HCT116 (cell line): ENCODE results near the gene LTB4R2. TPM values are rescaled to one million over a fixed set of nuclear protein-coding genes. Genes with fewer than 3 reads are reported as not detected.

Experiments
- ATAC-seq: fragments of 200-7000 bp; cut with Tn5 transposase; 2 replicates; pipeline ENCODE4 v1.9.1; 2020; ENCODE audit warnings: mild to moderate bottlenecking, moderate library complexity
- BruUV-seq: library from RNA; stranded (reverse); fragments of 400-500 nt; replicated peaks from 2 replicates; lab custom pipeline; 2021; lab: Mats Ljungman, UMichigan
- CTCF ChIA-PET: fragments of 300-600 bp; sonication (Branson Sonifier 250); formaldehyde crosslinking; loops from one replicate; lab custom pipeline; 2021; ENCODE audit warnings: antibody characterized with exemption; lab: Charles Lee
- POLR2A ChIA-PET: fragments of 300-600, 350-600 bp; sonication (Branson Sonifier 250); formaldehyde crosslinking; loops from one replicate; lab custom pipeline; 2021; ENCODE audit warnings: antibody characterized with exemption; lab: Charles Lee
- RAD21 ChIA-PET, 2 experiments: fragments of 300-600 bp; sonication (Branson Sonifier 250); formaldehyde crosslinking; loops; one replicate each; lab custom pipeline; 2023; ENCODE audit warnings: low total read pairs in 2 of 2; ENCODE audit not compliant: uncharacterized antibody in 2 of 2, unreplicated experiment in 2 of 2, low non-redundant PET in 1 of 2; lab: Charles Lee
- DNase-seq: peaks from one replicate; pipeline ENCODE4 v3.0.0-alpha.2; 2010; ENCODE audit warnings: low read depth, low spot score
- H2AFZ ChIP-seq: fragments of 200-600 bp; shearing (Covaris generic), sonication (generic); 2 replicates; pipeline ENCODE4 v1.6.1; 2017; ENCODE audit warnings: low read depth, mixed run types, mixed read lengths, antibody characterized with exemption, low read length; ENCODE audit not compliant: poor library complexity, severe bottlenecking
- H3K27ac ChIP-seq: 2 replicates; pipeline ENCODE4 v1.5.1; 2012; ENCODE audit warnings: low read depth, low read length
- H3K27me3 ChIP-seq: fragments of 200-600 bp; sonication (generic); 2 replicates; pipeline ENCODE4 v1.6.1; 2016; ENCODE audit warnings: mixed run types, low read length, mixed read lengths; ENCODE audit not compliant: insufficient read depth
- H3K36me3 ChIP-seq, 2 experiments: fragments of 200-500 bp in 1 of 2; fragments of 200-600 bp in 1 of 2; sonication (Bioruptor generic) in 1 of 2; sonication (generic) in 1 of 2; 2 replicates each; pipeline versions ENCODE4 v1.5.1 to v1.6.1; 2014 to 2016; ENCODE audit warnings: low read length in 2 of 2, inconsistent platforms in 1 of 2, mixed read lengths in 1 of 2, mixed run types in 1 of 2; ENCODE audit not compliant: insufficient read depth in 2 of 2, control insufficient read depth in 1 of 2
- H3K4me1 ChIP-seq, 2 experiments: fragments of 200-600 bp in 1 of 2; sonication (generic) in 1 of 2; 2 replicates each; pipeline versions ENCODE4 v1.5.1 to v1.6.1; 2012 to 2017; ENCODE audit warnings: low read length in 2 of 2, inconsistent platforms in 1 of 2, mild to moderate bottlenecking in 1 of 2, mixed read lengths in 1 of 2, mixed run types in 1 of 2, moderate library complexity in 1 of 2; ENCODE audit not compliant: insufficient read depth in 2 of 2, control insufficient read depth in 1 of 2
- H3K4me2 ChIP-seq: fragments of 200-600 bp; sonication (generic); 2 replicates; pipeline ENCODE4 v1.6.1; 2017; ENCODE audit warnings: mixed run types, low read length, mixed read lengths
- H3K4me3 ChIP-seq, 2 experiments: fragments of 200-600 bp in 1 of 2; sonication (generic) in 1 of 2; replicated peaks in 1 of 2; 2 replicates each; pipeline ENCODE4 v1.5.1; 2011 to 2016; ENCODE audit warnings: low read length in 2 of 2, control low read depth in 1 of 2, low read depth in 1 of 2, mild to moderate bottlenecking in 1 of 2, mixed read lengths in 1 of 2, mixed run types in 1 of 2
- H3K79me2 ChIP-seq: fragments of 200-600 bp; sonication (generic); 2 replicates; pipeline ENCODE4 v1.6.1; 2017; ENCODE audit warnings: mild to moderate bottlenecking, mixed run types, low read length, moderate library complexity, mixed read lengths; ENCODE audit not compliant: insufficient read depth
- H3K9ac ChIP-seq: fragments of 200-600 bp; sonication (generic); 2 replicates; pipeline ENCODE4 v1.6.1; 2016; ENCODE audit warnings: low read length, mixed read lengths
- H3K9me2 ChIP-seq: fragments of 200-600 bp; sonication (generic), shearing (Covaris generic); 2 replicates; pipeline ENCODE4 v1.6.1; 2017; ENCODE audit warnings: mixed run types, mild to moderate bottlenecking, moderate library complexity; ENCODE audit not compliant: insufficient read depth
- H3K9me3 ChIP-seq, 2 experiments: fragments of 200-500 bp in 1 of 2; fragments of 200-600 bp in 1 of 2; sonication (Bioruptor generic) in 1 of 2; sonication (generic) in 1 of 2; 2 replicates each; pipeline ENCODE4 v1.6.1; 2014 to 2017; ENCODE audit warnings: low read length in 2 of 2, mixed read lengths in 2 of 2, inconsistent platforms in 1 of 2, low read depth in 1 of 2, mild to moderate bottlenecking in 1 of 2, mixed run types in 1 of 2, moderate library complexity in 1 of 2; ENCODE audit not compliant: control insufficient read depth in 1 of 2, insufficient read depth in 1 of 2
- H4K20me1 ChIP-seq: fragments of 200-600 bp; sonication (generic), shearing (Covaris generic); 2 replicates; pipeline ENCODE4 v1.6.1; 2017; ENCODE audit warnings: mixed run types, mild to moderate bottlenecking, moderate library complexity; ENCODE audit not compliant: insufficient read depth
- ATF3 ChIP-seq: IDR thresholded peaks from 2 replicates; pipeline ENCODE4 v1.6.1; 2012
- CBX3 ChIP-seq: IDR thresholded peaks from 2 replicates; pipeline ENCODE4 v1.6.1; 2012; ENCODE audit warnings: low read depth
- CEBPB ChIP-seq: IDR thresholded peaks from 2 replicates; pipeline ENCODE4 v1.6.1; 2012; ENCODE audit warnings: low read depth
- EGR1 ChIP-seq: IDR thresholded peaks from 2 replicates; pipeline ENCODE4 v1.6.1; 2012; ENCODE audit warnings: low read depth
- ELF1 ChIP-seq: IDR thresholded peaks from 2 replicates; pipeline ENCODE4 v1.6.1; 2012; ENCODE audit warnings: low read depth, borderline replicate concordance
- EZH2 ChIP-seq: fragments of 200-600 bp; sonication (generic); IDR thresholded peaks from 2 replicates; pipeline ENCODE4 v1.6.1; 2017; ENCODE audit warnings: antibody characterized with exemption, mixed run types
- EZH2phosphoT487 ChIP-seq: fragments of 200-600 bp; IDR thresholded peaks from 2 replicates; pipeline ENCODE4 v1.6.1; 2018; ENCODE audit warnings: antibody characterized with exemption, borderline replicate concordance
- FOSL1 ChIP-seq: IDR thresholded peaks from 2 replicates; pipeline ENCODE4 v1.6.1; 2012; ENCODE audit warnings: low read depth
- MAX ChIP-seq: IDR thresholded peaks from 2 replicates; pipeline ENCODE4 v1.6.1; 2012
- POLR2A ChIP-seq: IDR thresholded peaks from 2 replicates; pipeline ENCODE4 v1.7.0; 2011; ENCODE audit warnings: borderline replicate concordance; ENCODE audit not compliant: insufficient read depth, insufficient read length; ENCODE audit errors: extremely low read depth
- POLR2AphosphoS5 ChIP-seq: IDR thresholded peaks from 2 replicates; pipeline ENCODE4 v1.6.1; 2011; ENCODE audit warnings: mild to moderate bottlenecking, low read depth, low read length, moderate library complexity
- RAD21 ChIP-seq: IDR thresholded peaks from 2 replicates; pipeline ENCODE4 v1.6.1; 2012; ENCODE audit warnings: low read depth, mild to moderate bottlenecking
- REST ChIP-seq: IDR thresholded peaks from 2 replicates; pipeline ENCODE4 v1.6.1; 2012; ENCODE audit warnings: low read depth
- SIN3A ChIP-seq: IDR thresholded peaks from 2 replicates; pipeline ENCODE4 v1.6.1; 2012; ENCODE audit warnings: low read depth
- SP1 ChIP-seq: IDR thresholded peaks from 2 replicates; pipeline ENCODE4 v1.6.1; 2012; ENCODE audit warnings: low read depth
- SRF ChIP-seq: IDR thresholded peaks from 2 replicates; pipeline ENCODE4 v1.6.1; 2012; ENCODE audit warnings: low read depth
- TCF7L2 ChIP-seq: IDR thresholded peaks from 2 replicates; pipeline ENCODE4 v1.7.0; 2011; ENCODE audit warnings: borderline replicate concordance, inconsistent platforms; ENCODE audit not compliant: insufficient read depth, insufficient read length; ENCODE audit errors: extremely low read depth
- ZBTB33 ChIP-seq: IDR thresholded peaks from 2 replicates; pipeline ENCODE4 v1.6.1; 2011; ENCODE audit warnings: mild to moderate bottlenecking, low read length, moderate library complexity; ENCODE audit not compliant: insufficient replicate concordance; ENCODE audit errors: extremely low read depth
- ZFX ChIP-seq: fragments of 450-650 bp; IDR thresholded peaks from 2 replicates; pipeline ENCODE4 v1.6.1; 2017
- intact Hi-C: fragments of 100-400 bp; cut with micrococcal nuclease; formaldehyde crosslinking; loops from 2 replicates; pipeline ENCODE4 v1.10.0; 2022
- total RNA-seq: library from RNA; stranded (reverse); gene quantifications from one replicate; pipeline ENCODE4 v1.2.1, GENCODE V29; 2021; ENCODE audit not compliant: unreplicated experiment

Gene LTB4R2
- total RNA-seq, 1 experiment from 2014 or later: 15.4 TPM

- DNase-seq: no peak
- no peaks in the 10 kb centered on the region for H3K79me2 ChIP-seq
- no peak overlapping the region for H3K4me3 ChIP-seq
- CTCF ChIA-PET: interaction anchor here (1.2 to 1.3 kb wide), 2 partner anchors 14 to 24 kb away, joined by 4 read pairs; partner anchors contain the start of gene CIDEB
- H3K36me3 ChIP-seq: no peaks in the 10 kb centered on the region
- TF ChIP-seq EGR1 (no peak), ZBTB33 (no peak), SP1 (no peak), RAD21 (no peak), EZH2phosphoT487 (no peak), ELF1 (no peak), EZH2 (no peak), ATF3 (no peak), SIN3A (no peak), MAX (no peak), CEBPB (no peak), POLR2AphosphoS5 (no peak), SRF (no peak), CBX3 (no peak), FOSL1 (no peak), POLR2A (no peak), ZFX (no peak), TCF7L2 (no peak), REST (no peak)
- TF ChIP-seq, all 23 proteins: peak for 0
- ChIA-PET RAD21 (no interaction called here), POLR2A (interaction anchor here (0.6 kb wide), 1 partner anchor 42 kb away, joined by 3 read pairs; the partner anchor contains the start of gene TINF2)
- no peak overlapping the region for H3K9ac ChIP-seq
- no peaks in the 10 kb centered on the region for H3K4me1 ChIP-seq
- ATAC-seq: no peak
- H3K27ac ChIP-seq: no peak overlapping the region
- H3K9me3 ChIP-seq: no peaks in the 10 kb centered on the region
- H3K27me3 ChIP-seq: no peaks in the 10 kb centered on the region
- H4K20me1 ChIP-seq: no peaks in the 10 kb centered on the region
- H2AFZ ChIP-seq: no peak overlapping the region
- no peak overlapping the region for H3K4me2 ChIP-seq
- intact Hi-C loops: no loop called here
- no peaks in the 10 kb centered on the region for H3K9me2 ChIP-seq
- no TSS peak for BruUV-seq
Measured at GRCh38 chr14:24283796-24284460, 26.0 kb upstream of the LTB4R2 start.
